Adrenal gland (tissue), 12 donors: ENCODE results near the gene CPNE4. TPM values are rescaled to one million over a fixed set of nuclear protein-coding genes. Genes with fewer than 3 reads are reported as not detected.

Experiments
- DNase-seq, 7 donors: peaks; one replicate each; pipeline ENCODE4 v3.0.0-alpha.2; 2019 to 2020
- H3K27ac ChIP-seq, 5 donors: fragments of 200-600 bp; sonication (generic) in 4 of 5; 1 replicate in 3 of 5; 2 replicates in 2 of 5; pipeline versions ENCODE4 v1.5.1 to v1.8.0; 2016 to 2020; ENCODE audit warnings: mild to moderate bottlenecking in 1 of 5
- H3K27me3 ChIP-seq: fragments of 200-600 bp; 2 replicates; pipeline ENCODE4 v1.8.0; 2021
- H3K36me3 ChIP-seq, 2 donors: fragments of 200-600 bp; replicated peaks in 1 of 2; 1 replicate in 1 of 2; 2 replicates in 1 of 2; pipeline versions ENCODE4 v1.5.1 to v1.8.0; 2018 to 2022
- H3K4me1 ChIP-seq, 2 donors: fragments of 200-600 bp; replicated peaks in 1 of 2; 1 replicate in 1 of 2; 2 replicates in 1 of 2; pipeline versions ENCODE4 v1.5.1 to v1.8.0; 2018 to 2021
- H3K4me3 ChIP-seq, 4 donors: fragments of 200-600 bp; sonication (generic) in 3 of 4; one replicate each; pipeline ENCODE4 v1.5.1; 2016 to 2018
- H3K9me3 ChIP-seq, 3 donors: fragments of 200-600 bp; sonication (generic) in 1 of 3; replicated peaks in 1 of 3; 1 replicate in 2 of 3; 2 replicates in 1 of 3; pipeline versions ENCODE4 v1.5.1 to v1.8.0; 2016 to 2021
- POLR2A ChIP-seq, 2 donors: fragments of 450-650 bp; IDR thresholded peaks; one replicate each; pipeline ENCODE4 v1.6.1; 2017; ENCODE audit warnings: antibody characterized with exemption in 2 of 2, mild to moderate bottlenecking in 2 of 2, moderate library complexity in 1 of 2
- WGBS, 4 donors: extraction: QIAGEN DNeasy Blood & Tissue Kit in 2 of 4; methylation state at CpG; one replicate each; pipeline versions ENCODE4 v1.1.5 to v1.1.7; 2013 to 2017; 5-methylcytosine and 5-hydroxymethylcytosine counted together
- intact Hi-C, 2 donors: fragments of 100-400 bp; cut with DNase I; formaldehyde crosslinking; loops; one replicate each; pipeline versions ENCODE4 v1.14.1 to v1.15.0; 2022 to 2023
- polyA plus RNA-seq, 3 donors: library from polyadenylated mRNA; stranded (reverse); fragments of 200-250 nt in 2 of 3; fragments of 350-450 nt in 1 of 3; fragmentation: Illumina TruSeq in 1 of 3; extraction: RNeasy Lipid Tissue Mini Kit (QIAGEN cat#74804) in 1 of 3; gene quantifications; one replicate each; pipeline ENCODE4 v1.2.3, GENCODE V29; 2013 to 2014
- total RNA-seq, 9 donors: library from RNA; depleted of rRNA in 4 of 9; stranded (reverse); fragments of >200 nt in 4 of 9; fragments of 120-200 nt in 1 of 9; fragmentation: NEBNext Ultra II Directional in 1 of 9; extraction: Animal tissue kit (Norgen Biotek cat#: 25700) in 1 of 9; gene quantifications; one replicate each; pipeline versions ENCODE4 v1.1.0 to v1.2.4, GENCODE V29; 2013 to 2023
- TF ChIP-seq, protein P1 (sequence below), 6 experiments: fragments of 450-650 bp in 4 of 6; fragments of 200-600 bp in 2 of 6; sonication (generic) in 1 of 6; IDR thresholded peaks; 1 replicate in 5 of 6; 2 replicates in 1 of 6; pipeline versions ENCODE4 v1.5.1 to v1.8.0; 2016 to 2021; ENCODE audit warnings: antibody characterized with exemption in 6 of 6, mild to moderate bottlenecking in 2 of 6, moderate library complexity in 1 of 6
- donor health status: healthy with polysubstance abuse.
- donor health status: Bipolar disorder and iron deficiency.
- donor health status: DM: yes; HTN: yes; CAD: no.
- donor health status: DM: no; HTN: no; CAD: no.
- donor health status: DM: no; HTN: no; CAD: no.
- donor health status: DM: yes; HTN: yes; CAD: no.

Gene CPNE4
- total and polyA plus RNA-seq, 12 donors: 0.11 to 7.5 (median 0.59) TPM

DNA sequence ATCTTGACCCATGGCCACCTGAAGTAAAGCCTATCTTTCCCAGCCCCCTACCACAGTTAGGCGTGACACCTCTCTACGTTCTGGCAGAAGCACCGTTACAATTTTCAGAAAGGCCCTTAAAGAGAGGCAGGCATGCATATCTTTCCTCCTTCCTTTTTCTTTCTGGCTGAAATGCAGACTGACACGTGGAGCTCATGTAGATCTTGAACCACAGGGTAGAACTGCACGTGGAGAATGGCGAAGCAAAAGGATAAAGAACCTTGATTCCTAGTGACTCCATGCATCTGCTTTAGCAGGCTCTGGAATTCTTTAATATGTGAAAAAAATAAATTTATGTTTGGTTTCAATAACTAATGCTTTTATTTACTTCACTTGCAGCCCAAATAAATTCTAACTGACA is 166.6 kb downstream of the CPNE4 start:
- Histone ChIP-seq H3K27me3 (no peaks in the 10 kb centered on the region), H3K9me3 (no peaks in the 10 kb centered on the region), H3K36me3 (no peaks in the 10 kb centered on the region), H3K4me3 (no peak overlapping the region), H3K27ac (no peak overlapping the region), H3K4me1 (no peaks in the 10 kb centered on the region)
- TF ChIP-seq, protein P1, sequence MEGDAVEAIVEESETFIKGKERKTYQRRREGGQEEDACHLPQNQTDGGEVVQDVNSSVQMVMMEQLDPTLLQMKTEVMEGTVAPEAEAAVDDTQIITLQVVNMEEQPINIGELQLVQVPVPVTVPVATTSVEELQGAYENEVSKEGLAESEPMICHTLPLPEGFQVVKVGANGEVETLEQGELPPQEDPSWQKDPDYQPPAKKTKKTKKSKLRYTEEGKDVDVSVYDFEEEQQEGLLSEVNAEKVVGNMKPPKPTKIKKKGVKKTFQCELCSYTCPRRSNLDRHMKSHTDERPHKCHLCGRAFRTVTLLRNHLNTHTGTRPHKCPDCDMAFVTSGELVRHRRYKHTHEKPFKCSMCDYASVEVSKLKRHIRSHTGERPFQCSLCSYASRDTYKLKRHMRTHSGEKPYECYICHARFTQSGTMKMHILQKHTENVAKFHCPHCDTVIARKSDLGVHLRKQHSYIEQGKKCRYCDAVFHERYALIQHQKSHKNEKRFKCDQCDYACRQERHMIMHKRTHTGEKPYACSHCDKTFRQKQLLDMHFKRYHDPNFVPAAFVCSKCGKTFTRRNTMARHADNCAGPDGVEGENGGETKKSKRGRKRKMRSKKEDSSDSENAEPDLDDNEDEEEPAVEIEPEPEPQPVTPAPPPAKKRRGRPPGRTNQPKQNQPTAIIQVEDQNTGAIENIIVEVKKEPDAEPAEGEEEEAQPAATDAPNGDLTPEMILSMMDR (IDR thresholded peaks at IDR 0.05): no peak
- TF ChIP-seq POLR2A (IDR thresholded peaks at IDR 0.05): no peak
- 64 to 71% (median 67%) methylated on average over 6 of the region's 6 CpGs for WGBS, 4 donors
- DNase-seq: no peak
- intact Hi-C loops: no loop called here

GRCh38 chr3:131856171-131856570 is 178.6 kb downstream of the CPNE4 start:
- intact Hi-C loops: no loop called here
- Histone ChIP-seq H3K4me1 (no peaks in the 10 kb centered on the region), H3K9me3 (no peaks in the 10 kb centered on the region), H3K27ac (no peak overlapping the region), H3K4me3 (no peak overlapping the region), H3K36me3 (no peaks in the 10 kb centered on the region), H3K27me3 (no peaks in the 10 kb centered on the region)
- TF ChIP-seq, protein P1 (IDR thresholded peaks at IDR 0.05): no peak
- TF ChIP-seq POLR2A (IDR thresholded peaks at IDR 0.05): no peak
- 75 to 84% (median 76%) methylated on average over 3 of the region's 3 CpGs for WGBS, 4 donors
- DNase-seq: no peak

DNA sequence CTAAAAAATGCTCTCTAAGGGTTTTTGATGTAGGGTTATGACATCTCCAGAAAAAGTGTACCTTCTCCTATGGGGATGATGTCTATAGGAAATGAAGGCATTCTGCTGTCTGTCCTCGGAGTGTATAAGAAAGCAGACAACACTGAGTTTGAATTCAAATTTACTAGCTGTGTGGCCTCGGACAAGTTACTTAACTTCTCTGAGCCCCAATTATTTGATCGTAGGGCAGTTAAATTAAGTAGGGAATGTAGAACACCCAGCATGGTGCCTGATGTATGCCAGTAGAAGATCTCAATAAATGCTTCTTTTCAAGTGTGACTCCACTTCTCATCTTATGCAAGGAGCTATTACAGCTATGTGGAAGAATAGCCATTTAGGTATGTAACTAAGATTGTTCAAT is 184.6 kb downstream of the CPNE4 start:
- Histone ChIP-seq H3K4me1 (no peaks in the 10 kb centered on the region), H3K36me3 (no peaks in the 10 kb centered on the region), H3K27ac (no peak overlapping the region), H3K9me3 (no peaks in the 10 kb centered on the region), H3K4me3 (no peak overlapping the region), H3K27me3 (no peaks in the 10 kb centered on the region)
- TF ChIP-seq, protein P1 (IDR thresholded peaks at IDR 0.05): no peak
- no peak for TF ChIP-seq POLR2A (IDR thresholded peaks at IDR 0.05)
- DNase-seq: no peak
- intact Hi-C loops: no loop called here
- WGBS, 4 donors: 73 to 84% (median 80%) methylated on average over 3 of the region's 3 CpGs

- H3K27ac ChIP-seq: no peak overlapping the region
- no peak for TF ChIP-seq POLR2A (IDR thresholded peaks at IDR 0.05)
- TF ChIP-seq, protein P1 (IDR thresholded peaks at IDR 0.05): no peak
- WGBS, 4 donors: 79 to 86% (median 81%) methylated on average over 2 of the region's 2 CpGs
Observed at GRCh38 chr3:131849616-131850015, 185.2 kb downstream of the CPNE4 start.

More at GRCh38 chr3:131849616-131850015, 185.2 kb downstream of the CPNE4 start:
- DNase-seq: no peak
- H3K27me3 ChIP-seq: no peaks in the 10 kb centered on the region
- no peaks in the 10 kb centered on the region for H3K9me3 ChIP-seq
- no peak overlapping the region for H3K4me3 ChIP-seq
- intact Hi-C loops: no loop called here
- no peaks in the 10 kb centered on the region for H3K4me1 ChIP-seq
- no peaks in the 10 kb centered on the region for H3K36me3 ChIP-seq
